Hepatic stellate cell (primary cell): Measurements from ENCODE around the gene SEBOX.
A peak's percentile ranks its signal among the peaks of the same experiment; 100 is the strongest.

ENCODE experiments used
- DNase-seq: peaks from one replicate; pipeline ENCODE4 v3.0.0; 2011; ENCODE audit warnings: low spot score

Gene SEBOX

DNA sequence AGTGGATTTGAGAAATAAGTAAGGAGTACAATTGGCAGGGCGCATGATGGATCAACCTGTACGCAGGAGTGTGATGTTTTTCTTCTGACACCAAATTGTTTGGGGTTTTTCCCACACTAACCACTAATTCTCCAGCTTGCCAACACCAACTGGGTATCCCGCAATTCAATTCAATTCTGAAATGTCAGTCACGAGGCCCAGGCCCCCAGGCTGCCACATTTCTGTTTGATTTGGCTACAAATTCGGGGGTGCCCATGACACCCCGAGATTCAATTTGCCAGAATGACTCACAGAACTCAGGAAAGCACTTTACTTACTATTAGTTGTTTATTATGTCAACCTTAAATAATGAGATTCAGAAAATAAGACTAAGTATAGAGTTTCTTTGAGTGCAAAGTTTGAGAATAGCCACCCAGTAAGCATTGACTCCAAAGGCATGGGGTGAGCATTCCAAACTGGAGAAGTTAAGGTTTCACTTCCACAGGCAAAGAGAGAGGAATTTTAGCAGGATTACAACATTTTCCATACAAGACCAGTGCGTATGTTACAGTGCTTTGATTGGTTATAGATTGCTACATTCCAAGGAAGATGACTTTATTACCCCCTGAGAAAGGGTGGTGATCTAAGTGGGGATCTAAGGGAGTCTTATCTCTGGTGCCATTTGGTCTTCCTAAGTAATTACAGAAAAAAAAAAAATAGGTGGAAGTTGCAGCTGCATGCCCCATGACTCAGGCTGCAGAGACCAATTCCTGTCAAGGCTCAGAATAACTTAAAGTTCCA, 29.5 kb upstream of the SEBOX start:
- peak; percentile 39 for DNase-seq

DNA sequence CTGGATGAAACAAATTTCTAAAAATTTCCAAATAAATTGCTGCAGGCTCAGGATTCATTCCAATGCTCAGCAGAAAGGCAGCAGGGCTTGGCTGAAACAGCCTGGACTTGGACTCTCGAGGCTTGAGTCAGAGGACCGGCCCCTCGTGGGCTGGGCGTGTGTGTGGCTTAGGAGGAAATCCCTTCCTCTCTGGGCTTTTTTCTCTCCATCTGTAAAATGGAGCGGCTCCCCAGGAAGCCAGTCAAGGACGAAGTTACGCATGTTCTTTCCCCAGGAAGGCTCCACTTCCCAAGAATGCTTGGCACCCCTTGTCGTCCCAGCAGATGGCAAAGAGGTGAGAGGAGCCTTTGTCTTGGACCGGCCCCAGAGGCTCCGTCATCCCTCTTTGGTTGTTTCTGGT, 27.5 kb upstream of the SEBOX start:
- DNase-seq, result no peak

DNA sequence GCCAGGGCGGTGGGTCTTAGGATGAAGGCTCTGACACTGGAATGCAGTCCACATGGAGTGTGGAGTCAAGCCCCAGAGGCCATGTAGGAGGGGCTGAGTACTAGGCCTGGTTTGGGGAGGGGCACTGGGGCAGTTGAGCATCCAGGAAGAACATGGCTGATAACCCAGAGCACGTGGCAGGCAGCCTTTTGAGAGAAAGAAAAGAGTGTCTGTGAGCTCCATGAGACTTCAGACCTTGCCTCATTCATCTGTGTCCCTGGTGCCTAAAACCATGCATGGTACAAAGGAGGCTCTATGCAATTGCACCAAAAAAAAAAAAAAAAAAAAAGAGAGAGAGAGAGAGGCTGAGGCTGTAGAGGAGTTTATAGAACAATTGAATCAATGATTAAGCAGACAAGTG, 26.4 kb upstream of the SEBOX start:
- DNase-seq, result no peak

DNA sequence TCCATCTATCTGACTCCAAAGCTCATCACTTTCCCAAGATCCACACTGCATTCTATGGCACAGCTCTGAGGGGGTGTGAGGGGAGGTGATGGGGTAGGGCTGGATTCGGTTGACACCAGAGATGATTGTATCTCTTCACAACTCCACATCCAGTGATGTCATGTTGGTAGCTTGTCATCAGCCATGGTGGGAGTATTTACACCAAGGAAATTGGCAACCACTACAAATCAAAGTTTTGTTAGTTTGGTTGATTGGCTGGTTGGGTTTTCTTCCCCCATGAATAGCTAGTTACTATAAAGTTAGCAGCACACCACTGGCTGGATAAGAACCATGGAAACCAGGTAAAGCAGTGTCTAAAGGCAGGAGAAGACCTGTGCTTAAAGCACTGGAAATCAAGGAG, 26.0 kb upstream of the SEBOX start:
- no peak for DNase-seq

DNA sequence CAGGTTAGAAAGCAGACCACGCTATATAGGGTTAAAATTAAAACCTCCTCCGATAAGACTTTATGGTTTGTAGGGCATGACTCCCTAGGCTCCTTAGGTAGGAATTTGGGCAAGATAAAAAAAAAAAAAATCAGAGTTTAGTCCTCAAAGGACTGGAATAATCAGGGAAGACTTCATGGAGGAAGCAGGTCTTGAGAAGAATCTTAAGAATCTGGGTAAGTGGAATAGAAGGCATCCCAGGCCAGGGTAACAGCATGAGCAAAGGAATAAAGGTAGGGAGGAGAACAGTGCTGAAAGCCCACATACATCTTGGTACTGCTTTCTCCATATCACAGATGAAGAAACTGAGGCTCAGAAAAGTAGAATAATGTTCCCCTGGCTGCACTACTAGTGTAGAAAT, 25.6 kb upstream of the SEBOX start:
- no peak for DNase-seq

DNA sequence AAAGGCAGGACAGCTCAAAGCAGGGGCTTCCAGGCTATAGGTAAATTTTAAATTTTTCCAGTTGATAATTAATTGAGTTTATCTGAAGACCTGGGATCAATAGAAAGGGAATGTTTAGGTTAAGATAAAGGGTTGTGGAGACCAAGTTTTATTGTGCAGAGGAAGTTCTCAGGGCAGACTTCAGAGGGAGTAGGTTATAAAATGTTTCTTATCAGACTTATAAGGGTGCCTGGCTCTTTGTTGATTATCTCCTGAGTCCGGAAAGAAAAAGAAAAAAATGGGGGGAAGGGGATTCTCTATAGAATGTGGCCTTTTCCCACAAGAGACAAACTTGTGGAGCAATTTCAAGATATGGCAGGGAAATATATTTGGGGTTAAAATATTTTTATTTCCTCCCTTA, 25.1 kb upstream of the SEBOX start:
- DNase-seq, result no peak

DNA sequence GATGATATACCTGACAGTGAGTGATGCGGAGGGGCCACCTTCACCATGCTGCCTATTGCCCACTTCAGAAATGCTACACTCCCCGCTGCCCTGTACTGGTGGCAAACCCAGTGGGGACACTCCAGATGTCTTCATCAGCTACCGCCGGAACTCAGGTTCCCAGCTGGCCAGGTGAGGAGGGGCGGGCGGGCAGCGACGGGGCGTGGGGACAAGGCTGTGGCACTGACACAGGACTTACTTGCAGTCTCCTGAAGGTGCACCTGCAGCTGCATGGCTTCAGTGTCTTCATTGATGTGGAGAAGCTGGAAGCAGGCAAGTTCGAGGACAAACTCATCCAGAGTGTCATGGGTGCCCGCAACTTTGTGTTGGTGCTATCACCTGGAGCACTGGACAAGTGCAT, 23.1 kb upstream of the SEBOX start:
- no peak for DNase-seq

DNA sequence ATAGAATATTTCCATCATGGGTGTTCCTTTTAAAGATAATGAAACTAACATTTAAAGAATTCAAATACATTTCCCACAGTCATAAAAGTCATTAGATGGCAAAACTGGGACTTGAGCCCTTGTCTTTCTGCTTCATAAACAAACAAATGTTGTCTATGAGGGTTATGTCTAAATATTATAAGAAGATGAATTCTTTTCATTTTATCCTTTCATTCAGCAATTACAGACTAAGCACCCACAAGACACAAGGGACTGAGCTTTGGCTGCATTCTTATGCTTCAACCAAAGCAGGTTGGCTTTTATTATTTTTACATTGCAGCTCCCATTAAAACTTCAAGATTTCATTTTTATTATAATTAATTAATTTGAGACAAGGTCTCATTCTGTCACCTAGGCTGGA, 21.4 kb upstream of the SEBOX start:
- DNase-seq, result no peak

DNA sequence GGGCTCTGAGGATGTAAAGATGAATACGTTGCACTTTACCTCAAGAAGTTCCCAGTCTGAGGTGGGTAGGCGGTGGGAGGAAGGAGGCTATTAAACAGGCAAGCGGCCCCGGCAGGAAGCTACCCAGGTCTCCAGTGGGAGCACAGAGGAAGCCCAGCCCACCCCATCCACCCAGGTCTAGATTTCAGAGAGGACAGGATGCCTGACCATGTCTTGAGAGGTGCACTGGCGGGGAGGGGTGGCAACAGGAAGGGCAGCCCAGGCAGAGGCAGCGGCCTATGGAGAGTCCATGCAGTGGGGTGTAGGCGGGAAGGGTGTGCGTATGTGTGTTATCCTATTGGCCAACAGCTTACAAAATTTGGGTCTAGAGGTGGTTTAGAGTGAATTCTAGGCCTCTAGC, 20.4 kb upstream of the SEBOX start:
- no peak for DNase-seq

DNA sequence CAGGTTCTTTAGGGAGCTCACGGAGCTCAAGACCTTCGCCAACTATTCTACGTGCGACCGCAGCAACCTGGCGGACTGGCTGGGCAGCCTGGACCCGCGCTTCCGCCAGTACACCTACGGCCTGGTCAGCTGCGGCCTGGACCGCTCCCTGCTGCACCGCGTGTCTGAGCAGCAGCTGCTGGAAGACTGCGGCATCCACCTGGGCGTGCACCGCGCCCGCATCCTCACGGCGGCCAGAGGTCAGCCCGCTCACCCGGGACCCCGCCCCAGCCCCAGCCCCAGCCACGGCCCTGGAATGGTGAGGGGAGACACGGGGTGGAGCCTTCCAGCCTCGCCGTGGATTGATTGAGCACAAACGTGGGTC, 20.0 kb upstream of the SEBOX start:
- no peak for DNase-seq

DNA sequence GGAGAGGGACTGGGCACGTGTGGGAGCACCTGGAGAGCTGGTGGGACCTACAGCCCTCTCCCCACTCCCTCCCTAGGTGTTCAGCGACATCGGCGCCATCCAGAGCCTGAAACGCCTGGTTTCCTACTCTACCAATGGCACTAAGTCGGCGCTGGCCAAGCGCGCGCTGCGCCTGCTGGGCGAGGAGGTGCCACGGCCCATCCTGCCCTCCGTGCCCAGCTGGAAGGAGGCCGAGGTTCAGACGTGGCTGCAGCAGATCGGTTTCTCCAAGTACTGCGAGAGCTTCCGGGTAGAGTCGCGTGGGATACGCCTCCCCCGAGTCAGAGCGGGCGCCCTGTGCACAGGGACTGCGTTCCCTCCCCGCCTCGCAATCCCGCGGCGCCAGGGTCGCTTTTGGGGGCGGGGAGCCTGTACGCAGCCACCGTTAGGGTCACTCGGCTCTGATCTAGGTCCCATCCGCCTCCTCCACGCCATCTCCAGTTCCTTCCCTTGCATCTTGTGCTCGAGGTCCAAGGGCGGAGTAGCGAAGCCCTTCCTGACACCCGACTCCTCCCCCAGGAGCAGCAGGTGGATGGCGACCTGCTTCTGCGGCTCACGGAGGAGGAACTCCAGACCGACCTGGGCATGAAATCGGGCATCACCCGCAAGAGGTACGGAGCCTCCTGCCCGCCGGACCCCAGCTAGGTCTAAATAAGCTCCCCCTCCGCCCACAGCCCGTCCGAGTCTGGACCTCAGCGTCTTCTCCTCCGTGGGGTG, 19.5 kb upstream of the SEBOX start:
- DNase-seq, result no peak

DNA sequence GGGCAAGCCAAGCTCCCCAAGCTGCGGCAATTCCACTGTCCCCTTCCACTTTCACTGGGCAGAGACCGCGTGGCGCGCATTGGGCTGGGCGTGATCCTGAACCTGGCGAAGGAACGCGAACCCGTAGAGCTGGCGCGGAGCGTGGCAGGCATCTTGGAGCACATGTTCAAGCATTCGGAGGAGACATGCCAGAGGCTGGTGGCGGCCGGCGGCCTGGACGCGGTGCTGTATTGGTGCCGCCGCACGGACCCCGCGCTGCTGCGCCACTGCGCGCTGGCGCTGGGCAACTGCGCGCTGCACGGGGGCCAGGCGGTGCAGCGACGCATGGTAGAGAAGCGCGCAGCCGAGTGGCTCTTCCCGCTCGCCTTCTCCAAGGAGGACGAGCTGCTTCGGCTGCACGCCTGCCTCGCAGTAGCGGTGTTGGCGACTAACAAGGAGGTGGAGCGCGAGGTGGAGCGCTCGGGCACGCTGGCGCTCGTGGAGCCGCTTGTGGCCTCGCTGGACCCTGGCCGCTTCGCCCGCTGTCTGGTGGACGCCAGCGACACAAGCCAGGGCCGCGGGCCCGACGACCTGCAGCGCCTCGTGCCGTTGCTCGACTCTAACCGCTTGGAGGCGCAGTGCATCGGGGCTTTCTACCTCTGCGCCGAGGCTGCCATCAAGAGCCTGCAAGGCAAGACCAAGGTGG, 16.3 kb upstream of the SEBOX start:
- no peak for DNase-seq

DNA sequence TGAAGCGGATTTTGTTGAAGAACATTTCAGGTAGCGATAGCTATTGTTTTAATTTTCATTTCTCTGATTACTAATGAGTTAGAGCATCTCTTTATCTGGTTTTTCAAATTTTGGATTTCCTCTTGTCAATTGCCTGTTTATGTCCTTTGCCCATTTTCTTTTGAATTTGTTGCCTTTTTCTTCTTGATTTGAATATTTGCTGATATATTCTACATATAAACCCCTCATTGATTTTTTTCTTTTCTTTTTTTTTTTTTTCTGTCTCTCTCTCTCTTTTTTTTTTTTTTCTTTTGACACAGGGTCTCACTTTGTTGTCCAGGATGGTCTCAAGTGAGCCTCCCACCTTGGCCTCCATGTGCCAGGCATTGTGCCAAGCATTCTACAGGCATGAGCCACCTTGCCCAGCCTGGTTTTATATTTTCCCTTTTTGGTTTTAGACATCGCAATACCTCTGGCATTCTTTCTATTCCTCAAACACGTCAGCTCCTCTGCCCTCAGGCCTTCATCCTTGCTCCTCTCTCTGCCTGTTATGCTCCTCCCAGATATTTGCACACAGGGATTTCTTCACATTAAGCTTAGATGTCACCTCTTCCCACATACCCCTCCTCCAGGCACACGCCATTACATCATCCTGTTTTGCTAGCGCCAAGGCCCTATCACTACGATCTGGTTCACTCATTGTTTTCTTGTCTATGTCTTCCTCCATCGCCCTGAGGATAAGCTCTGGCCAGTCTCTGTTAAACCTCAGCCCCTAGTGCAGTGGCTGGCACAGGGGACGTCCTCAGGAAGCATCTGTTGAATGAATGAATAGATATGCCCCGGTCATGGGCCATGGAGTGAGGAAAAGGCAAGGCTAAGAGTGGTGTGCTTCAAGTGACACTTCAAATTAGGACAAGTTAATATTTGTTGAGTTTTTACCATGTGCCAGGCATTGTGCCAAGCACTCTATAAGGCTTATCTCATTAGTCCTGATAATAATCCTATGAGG, 15.1 kb upstream of the SEBOX start:
- no peak for DNase-seq

DNA sequence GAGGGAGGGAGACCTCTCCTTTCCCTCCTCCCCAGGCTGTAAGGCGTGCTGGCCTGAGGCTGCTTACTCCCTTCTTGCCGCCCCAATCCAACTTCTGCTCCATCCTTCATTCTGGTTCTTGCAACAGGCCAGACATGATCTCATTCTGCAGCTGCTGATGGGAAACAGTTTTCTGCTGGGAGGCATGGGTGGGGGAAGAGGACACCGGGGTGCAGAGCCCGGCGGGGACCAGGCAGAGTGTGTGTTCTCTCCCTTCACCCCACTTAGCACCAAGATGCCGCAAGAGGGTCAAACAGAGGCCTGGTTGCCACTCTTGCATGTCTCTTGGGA, 7.9 kb upstream of the SEBOX start:
- DNase-seq, result no peak

DNA sequence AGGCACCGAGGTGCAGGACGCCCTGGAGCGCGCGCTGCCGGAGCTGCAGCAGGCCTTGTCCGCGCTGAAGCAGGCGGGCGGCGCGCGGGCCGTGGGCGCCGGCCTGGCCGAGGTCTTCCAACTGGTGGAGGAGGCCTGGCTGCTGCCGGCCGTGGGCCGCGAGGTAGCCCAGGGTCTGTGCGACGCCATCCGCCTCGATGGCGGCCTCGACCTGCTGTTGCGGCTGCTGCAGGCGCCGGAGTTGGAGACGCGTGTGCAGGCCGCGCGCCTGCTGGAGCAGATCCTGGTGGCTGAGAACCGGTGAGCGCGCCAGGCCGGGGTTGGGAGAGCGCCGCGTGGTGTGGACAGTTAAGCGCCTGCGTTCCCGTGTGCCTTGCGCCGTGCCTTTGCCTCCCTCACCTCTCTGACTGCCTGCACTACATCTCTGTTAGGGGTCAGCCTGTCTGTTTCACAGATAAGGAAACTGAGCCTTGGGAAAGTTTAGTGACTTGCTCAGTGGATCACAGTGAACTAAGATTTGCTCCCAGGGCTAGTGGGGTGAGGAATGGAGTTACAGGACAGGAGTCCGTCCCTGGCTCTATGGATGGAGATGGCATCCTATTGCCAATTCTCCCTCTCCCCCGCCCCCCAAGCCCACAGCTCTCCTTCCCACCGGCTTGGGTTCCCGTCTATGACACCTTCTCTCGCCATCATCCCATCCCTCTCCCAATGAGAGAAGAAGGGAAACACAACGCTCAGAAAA, 7.4 kb upstream of the SEBOX start:
- DNase-seq, result peak; percentile 53

DNA sequence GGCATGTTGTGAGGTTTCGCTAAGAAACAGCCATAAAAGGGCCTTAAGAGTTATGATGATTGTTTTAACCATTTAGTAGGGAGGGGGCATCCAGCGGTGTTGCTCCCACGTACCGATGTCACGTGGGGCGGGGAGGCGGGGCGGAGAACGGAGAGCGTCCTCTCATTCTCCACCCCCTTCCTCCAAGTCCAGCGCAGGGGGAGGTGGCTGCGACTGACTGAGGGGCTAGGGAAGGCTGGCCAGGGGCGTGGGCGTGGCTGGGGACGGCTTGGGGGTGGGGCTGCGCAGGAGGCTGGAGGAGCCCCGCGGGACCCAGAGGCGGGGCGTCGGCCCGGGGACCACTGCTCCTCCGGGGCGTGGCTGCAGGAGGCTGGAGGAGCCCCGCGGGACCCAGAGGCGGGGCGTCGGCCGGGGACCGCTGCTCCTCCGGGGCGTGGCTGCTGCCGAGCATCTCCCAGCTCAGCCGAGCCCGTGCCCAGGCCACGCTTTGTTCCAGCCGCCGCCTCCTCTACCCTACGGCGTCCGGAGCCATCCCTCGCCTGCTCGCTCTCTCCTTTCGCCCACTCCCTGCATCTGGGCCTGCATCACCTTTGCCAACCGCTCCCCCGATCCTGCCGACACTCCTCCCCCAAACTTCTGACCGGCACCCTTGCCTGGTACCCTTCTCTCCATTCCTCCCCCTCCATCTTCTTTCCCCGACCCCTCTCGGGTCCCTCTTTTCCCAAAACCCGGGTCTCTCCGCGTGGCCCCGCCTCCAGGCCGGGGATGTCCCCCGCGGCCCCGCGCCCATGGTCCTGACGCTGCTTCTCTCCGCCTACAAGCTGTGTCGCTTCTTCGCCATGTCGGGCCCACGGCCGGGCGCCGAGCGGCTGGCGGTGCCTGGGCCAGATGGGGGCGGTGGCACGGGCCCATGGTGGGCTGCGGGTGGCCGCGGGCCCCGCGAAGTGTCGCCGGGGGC, 6.5 kb upstream of the SEBOX start, which contains the start of gene SARM1:
TSS of gene SARM1 (plus strand) at position 450 of the 958 bp plus-strand sequence. CDS start at position 789, 339 bp downstream.
- DNase-seq, result peak; percentile 87

DNA sequence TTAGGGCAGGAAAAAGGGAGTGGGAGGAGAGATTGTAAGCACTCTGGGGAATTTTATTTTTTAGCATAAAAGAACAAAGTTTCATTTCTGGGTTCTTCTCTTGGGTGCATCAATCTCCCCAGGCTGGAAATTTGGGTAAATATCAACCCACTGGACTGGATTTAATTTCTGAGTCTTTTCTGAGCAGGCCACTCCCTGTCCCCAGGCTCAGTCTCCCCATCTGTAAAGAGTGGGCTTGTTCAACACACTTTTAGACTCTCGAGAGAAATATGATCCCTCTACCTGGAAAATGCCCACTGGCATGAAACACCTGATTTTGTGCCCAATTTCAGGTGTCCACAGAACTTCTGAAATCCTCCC, 5.7 kb upstream of the SEBOX start:
- no peak for DNase-seq

DNA sequence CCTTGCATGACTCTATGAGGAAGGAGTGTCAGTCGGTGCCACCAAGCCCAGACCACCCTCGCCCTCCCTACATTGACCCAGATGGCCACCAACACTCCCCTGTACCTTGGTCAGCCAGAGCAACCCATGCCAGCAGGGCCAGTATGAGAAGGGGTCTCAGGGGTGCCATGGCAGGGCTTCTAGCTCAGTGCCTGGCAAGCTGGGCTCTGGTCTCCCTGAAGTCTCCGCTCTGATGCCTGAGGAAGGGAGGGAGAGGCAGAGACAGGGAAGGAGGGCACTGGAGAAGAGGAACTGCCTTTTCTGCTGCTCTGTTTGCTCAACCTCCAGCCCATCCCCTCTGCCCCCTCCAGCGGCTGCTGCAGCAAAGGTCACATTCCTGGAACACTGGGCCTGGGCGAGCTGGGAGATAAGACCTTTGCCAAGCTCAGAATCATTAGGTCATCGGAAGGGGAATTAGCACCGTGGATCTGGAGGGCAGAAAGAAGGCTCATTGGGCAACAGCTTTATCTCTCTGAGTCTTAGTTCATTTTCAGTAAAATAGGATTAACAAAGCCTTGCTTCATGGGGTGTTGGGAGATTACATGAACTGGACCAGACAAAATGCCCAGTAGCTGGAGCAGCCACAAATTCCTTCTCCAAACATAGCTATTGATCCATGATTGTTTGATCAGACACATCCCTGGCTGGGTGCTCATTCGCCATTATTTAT, 5.2 kb upstream of the SEBOX start, which contains the start of gene VTN:
TSS of gene VTN (minus strand) at position 273 of the 709 bp plus-strand sequence. CDS start at position 169, 104 bp downstream.
- DNase-seq, result peak; percentile 41

DNA sequence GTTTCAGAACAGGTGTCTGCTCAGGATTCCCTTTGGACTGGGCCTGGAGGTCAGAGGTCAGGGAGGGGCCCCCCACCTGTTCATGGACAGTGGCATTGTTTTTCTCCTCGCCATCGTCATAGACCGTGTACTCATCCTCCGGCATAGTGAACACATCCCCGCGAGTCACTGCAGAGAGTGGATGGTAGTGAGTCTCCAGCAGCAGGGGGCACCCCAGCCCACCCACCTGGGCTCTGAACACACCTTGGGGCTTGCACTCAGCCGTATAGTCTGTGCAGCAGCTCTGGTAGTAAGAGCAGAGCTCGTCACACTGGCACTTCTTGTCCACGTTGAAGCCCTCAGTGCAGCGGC, 4.7 kb upstream of the SEBOX start:
- DNase-seq, result no peak
